ENCODE results near the gene SNRPN. TPM values are rescaled to one million over a fixed set of nuclear protein-coding genes. Genes with fewer than 3 reads are reported as not detected.
"Not testable (repeated sequence)": the region's sequence is repeated elsewhere in the genome, so short reads cannot be mapped to it uniquely, and the experiment has no call there.

Gene SNRPN
- 1.7 and 4.2 TPM in 2 replicates for total RNA-seq (2014; rRNA removed; shearing (Covaris generic); ENCODE audit: low replicate concordance)

DNA sequence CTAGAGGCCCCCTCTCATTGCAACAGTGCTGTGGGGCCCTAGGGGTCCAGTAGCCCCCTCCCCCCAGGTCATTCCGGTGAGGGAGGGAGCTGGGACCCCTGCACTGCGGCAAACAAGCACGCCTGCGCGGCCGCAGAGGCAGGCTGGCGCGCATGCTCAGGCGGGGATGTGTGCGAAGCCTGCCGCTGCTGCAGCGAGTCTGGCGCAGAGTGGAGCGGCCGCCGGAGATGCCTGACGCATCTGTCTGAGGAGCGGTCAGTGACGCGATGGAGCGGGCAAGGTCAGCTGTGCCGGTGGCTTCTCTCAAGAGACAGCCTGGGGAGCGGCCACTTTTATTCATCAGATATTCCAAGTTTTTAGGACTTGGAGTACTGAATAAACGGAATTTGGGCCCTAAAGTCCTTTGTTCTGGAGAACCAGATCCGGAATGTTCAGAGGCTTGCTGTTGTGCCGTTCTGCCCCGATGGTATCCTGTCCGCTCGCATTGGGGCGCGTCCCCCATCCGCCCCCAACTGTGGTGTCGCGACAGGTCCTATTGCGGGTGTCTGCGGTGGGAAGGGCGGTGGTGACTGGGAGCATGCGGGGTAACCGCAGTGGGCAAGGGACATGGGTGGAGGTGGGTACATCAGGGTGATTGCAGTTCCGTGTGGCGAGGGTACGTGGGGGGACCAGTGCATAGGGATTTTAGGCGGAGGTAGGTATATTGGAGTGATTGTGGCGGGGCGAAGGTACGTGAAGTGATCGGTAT lies at the start of gene SNRPN, which contains the start of gene SNURF:
Gene SNRPN, plus strand, starts transcription at position 205 of the 748 bp plus-strand sequence. CDS start 19,467 bp downstream, outside the sequence.
Gene SNURF, plus strand, starts transcription at position 205 of the 748 bp plus-strand sequence. Its CDS starts 62 bp downstream, at position 267.
- peak; percentile 9 for DNase-seq

GRCh38 chr15:24916305-24917009 lies 38.3 kb upstream of the SNRPN start:
- no peaks in the 10 kb centered on the region for H3K36me3 ChIP-seq
- DNase-seq = no peak

More for the DNA sequence above, at the start of gene SNRPN, which contains the start of gene SNURF:
- Histone ChIP-seq H3K36me3 (no peaks in the 10 kb centered on the region), H3K27me3 (no peaks in the 10 kb centered on the region), H3K9me3 (no peaks in the 10 kb centered on the region), H3K4me3 (peak within 1 kb of the TSS; percentile 3; the same call in 1 of the 2 replicates)

DNA sequence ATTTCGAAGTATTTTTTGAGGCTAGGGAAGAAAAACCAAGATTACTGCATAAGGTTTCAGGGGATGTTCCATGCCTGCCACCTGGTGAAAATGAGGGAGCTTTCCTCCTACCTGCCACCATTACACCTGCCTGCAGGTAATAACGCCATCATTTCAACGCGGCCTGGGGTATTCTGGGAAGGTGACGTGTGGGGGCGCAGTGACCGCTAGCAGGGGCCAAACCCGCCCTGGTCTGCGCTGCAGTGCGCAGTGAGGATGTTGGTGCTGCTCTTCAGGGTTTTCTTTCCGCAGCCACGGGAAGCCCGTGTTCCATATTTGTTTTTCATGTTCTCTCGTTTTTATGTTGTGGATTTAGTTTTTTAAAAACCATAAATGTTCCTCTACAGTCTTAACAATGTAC lies 37.4 kb upstream of the SNRPN start:
- no peaks in the 10 kb centered on the region for H3K27me3 ChIP-seq
- no peak overlapping the region for H3K4me3 ChIP-seq
- H3K9me3 ChIP-seq = no peaks in the 10 kb centered on the region
- H3K36me3 ChIP-seq = no peaks in the 10 kb centered on the region
- no peak for DNase-seq

More at GRCh38 chr15:24916305-24917009, 38.3 kb upstream of the SNRPN start:
- H3K4me3 ChIP-seq = no peak overlapping the region
- no peaks in the 10 kb centered on the region for H3K9me3 ChIP-seq
- H3K27me3 ChIP-seq = no peaks in the 10 kb centered on the region

GRCh38 chr15:24919446-24919845 lies 35.3 kb upstream of the SNRPN start:
- H3K27me3 ChIP-seq = no peaks in the 10 kb centered on the region
- DNase-seq = no peak
- H3K9me3 ChIP-seq = no peaks in the 10 kb centered on the region
- H3K36me3 ChIP-seq = no peaks in the 10 kb centered on the region
- H3K4me3 ChIP-seq = no peak overlapping the region

- H3K36me3 ChIP-seq, H3K9me3 ChIP-seq, DNase-seq, H3K4me3 ChIP-seq, H3K27me3 ChIP-seq: not testable (repeated sequence)
Measured at GRCh38 chr15:24922781-24923180, 32.0 kb upstream of the SNRPN start.

DNA sequence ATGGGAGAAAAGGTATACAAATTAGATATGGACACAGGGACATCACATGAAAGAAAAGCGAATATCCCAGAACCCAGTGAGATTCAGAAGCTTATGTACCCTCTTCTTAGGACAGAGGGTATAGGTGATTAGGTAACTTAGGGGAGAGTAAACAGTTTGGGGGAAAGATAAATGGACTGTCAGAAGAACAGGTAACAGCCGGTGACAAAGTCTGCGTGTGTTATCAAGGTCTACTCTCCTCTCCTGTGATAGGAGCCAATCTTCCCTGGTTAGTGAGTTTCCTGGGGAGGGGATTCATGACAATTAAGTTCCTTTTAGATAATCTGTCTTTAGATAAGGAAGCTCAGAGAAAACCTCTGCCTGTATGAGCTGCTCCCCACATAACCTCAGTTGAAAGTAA lies 30.6 kb upstream of the SNRPN start:
- Histone ChIP-seq H3K27me3 (no peaks in the 10 kb centered on the region), H3K9me3 (no peaks in the 10 kb centered on the region), H3K36me3 (no peaks in the 10 kb centered on the region), H3K4me3 (no peak overlapping the region)
- DNase-seq = no peak

- no peaks in the 10 kb centered on the region for H3K9me3 ChIP-seq
- no peak overlapping the region for H3K4me3 ChIP-seq
- no peaks in the 10 kb centered on the region for H3K36me3 ChIP-seq
- no peak for DNase-seq
- no peaks in the 10 kb centered on the region for H3K27me3 ChIP-seq
Measured at GRCh38 chr15:24924621-24925020, 30.2 kb upstream of the SNRPN start.

DNA sequence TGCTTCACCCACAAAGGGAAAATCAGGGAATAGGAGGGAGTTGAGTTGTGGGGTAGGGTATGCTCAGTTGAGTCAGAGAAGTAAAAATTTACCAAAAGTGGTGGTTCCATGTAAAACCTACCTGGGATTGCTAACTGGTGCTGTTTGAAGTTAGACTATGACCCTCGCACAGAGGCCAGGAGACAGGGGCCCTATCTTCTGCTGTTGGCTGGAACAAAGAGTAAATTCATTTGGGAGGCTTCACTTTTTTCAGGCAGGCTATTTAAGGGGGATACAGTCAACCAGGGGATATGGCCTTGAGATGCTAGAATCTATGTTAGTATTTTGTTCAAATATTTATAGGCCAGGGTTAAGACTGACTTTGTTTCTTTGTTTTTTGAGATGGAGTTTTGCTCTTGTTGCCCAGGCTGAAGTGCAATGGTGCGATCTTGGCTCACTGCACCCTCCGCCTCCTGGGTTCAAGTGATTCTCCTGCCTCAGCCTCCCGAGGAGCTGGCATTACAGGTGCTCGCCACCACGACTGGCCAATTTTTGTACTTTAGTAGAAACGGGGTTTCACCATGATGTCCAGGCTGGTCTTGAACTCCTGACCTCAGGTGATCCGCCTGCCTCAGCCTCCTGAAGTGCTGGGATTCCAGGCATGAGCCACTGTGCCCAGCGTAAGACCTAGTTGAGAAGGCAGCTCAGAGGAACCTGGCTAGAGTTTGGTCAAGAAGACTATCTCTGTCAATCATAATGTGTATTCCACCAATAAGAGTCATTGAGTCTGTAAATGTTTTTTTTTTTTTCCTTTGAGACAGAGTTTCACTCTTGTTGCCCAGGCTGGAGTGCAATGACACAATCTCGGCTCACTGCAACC lies 22.7 kb upstream of the SNRPN start:
- H3K27me3 ChIP-seq, H3K4me3 ChIP-seq, H3K9me3 ChIP-seq, DNase-seq, H3K36me3 ChIP-seq: not testable (repeated sequence)

- DNase-seq = no peak
- Histone ChIP-seq H3K36me3 (no peaks in the 10 kb centered on the region), H3K4me3 (no peak overlapping the region), H3K9me3 (no peaks in the 10 kb centered on the region), H3K27me3 (no peaks in the 10 kb centered on the region)
Measured at GRCh38 chr15:24933716-24934115, 21.1 kb upstream of the SNRPN start.

GRCh38 chr15:24938224-24938623 lies 16.6 kb upstream of the SNRPN start:
- DNase-seq, H3K36me3 ChIP-seq, H3K27me3 ChIP-seq, H3K9me3 ChIP-seq, H3K4me3 ChIP-seq: not testable (repeated sequence)

- H3K9me3 ChIP-seq = no peaks in the 10 kb centered on the region
- no peaks in the 10 kb centered on the region for H3K27me3 ChIP-seq
- no peak for DNase-seq
- H3K36me3 ChIP-seq = no peaks in the 10 kb centered on the region
- H3K4me3 ChIP-seq = no peak overlapping the region
Measured at GRCh38 chr15:24940236-24940635, 14.6 kb upstream of the SNRPN start.

- DNase-seq = no peak
- no peaks in the 10 kb centered on the region for H3K9me3 ChIP-seq
- no peaks in the 10 kb centered on the region for H3K36me3 ChIP-seq
- H3K27me3 ChIP-seq = no peaks in the 10 kb centered on the region
- no peak overlapping the region for H3K4me3 ChIP-seq
Measured at GRCh38 chr15:24943361-24943760, 11.4 kb upstream of the SNRPN start.

DNA sequence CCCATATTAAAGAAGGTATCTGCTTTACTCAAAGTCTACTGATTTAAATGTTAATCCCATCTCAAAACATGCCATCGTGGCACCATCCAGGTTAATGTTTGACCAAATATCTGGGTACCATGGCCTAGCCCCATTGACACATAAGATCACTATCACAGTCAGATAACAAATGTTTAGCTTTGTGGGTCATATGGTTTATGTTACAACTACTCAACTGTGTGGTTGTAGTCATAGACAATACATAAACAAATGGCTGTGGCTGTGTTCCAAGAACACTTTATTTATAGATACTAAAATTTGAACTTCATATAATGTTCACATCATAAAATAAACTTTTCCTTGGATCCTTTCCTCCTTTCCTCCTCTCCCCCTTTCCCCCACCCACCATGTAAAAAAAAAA lies 9.8 kb upstream of the SNRPN start:
- Histone ChIP-seq H3K4me3 (no peak overlapping the region), H3K36me3 (no peaks in the 10 kb centered on the region), H3K27me3 (no peaks in the 10 kb centered on the region), H3K9me3 (no peaks in the 10 kb centered on the region)
- no peak for DNase-seq

GRCh38 chr15:24945711-24946110 lies 9.1 kb upstream of the SNRPN start:
- H3K4me3 ChIP-seq = no peak overlapping the region
- no peaks in the 10 kb centered on the region for H3K36me3 ChIP-seq
- no peaks in the 10 kb centered on the region for H3K27me3 ChIP-seq
- DNase-seq = no peak
- H3K9me3 ChIP-seq = no peaks in the 10 kb centered on the region

GRCh38 chr15:24948495-24948894 lies 6.3 kb upstream of the SNRPN start:
- Histone ChIP-seq H3K36me3 (no peaks in the 10 kb centered on the region), H3K4me3 (no peak overlapping the region), H3K9me3 (no peaks in the 10 kb centered on the region), H3K27me3 (no peaks in the 10 kb centered on the region)
- no peak for DNase-seq

DNA sequence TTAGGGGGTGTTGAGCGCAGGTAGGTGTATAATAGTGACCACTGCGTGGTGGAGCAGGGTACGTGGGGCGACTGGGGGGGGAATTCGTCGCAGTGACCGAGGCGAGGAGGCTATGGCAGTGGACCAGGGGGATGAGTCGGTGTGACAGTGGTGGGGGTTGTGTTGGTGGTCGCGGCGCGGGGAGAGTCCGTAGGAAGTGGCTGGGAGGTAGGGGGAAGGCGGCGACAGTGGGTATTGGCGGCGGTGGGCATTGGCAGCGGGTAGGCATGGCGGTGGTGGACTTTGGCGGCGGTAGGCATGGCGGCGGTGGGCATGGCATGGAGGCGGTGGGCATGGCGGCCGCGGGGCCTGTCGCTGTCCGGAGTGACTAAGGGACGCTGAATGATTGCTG lies 739 bp downstream of the SNRPN start:
- DNase-seq = no peak
- no peaks in the 10 kb centered on the region for H3K9me3 ChIP-seq
- no peaks in the 10 kb centered on the region for H3K36me3 ChIP-seq
- H3K4me3 ChIP-seq = peak overlapping the region; percentile 3; the same call in 1 of the 2 replicates
- no peaks in the 10 kb centered on the region for H3K27me3 ChIP-seq
